SK-N-SH (cell line): ENCODE measurements around the gene SLC9A4. TPM values are rescaled to one million over a fixed set of nuclear protein-coding genes. Genes with fewer than 3 reads are reported as not detected.

Experiments
- CTCF ChIA-PET: fragments of 300-600, 350-600 bp; formaldehyde crosslinking; extraction: SDS; loops from one replicate; lab custom pipeline; 2021; lab: Yijun Ruan, JAX
- POLR2A ChIA-PET: fragments of 350-600 bp; sonication (Branson Sonifier 250); formaldehyde crosslinking; extraction: SDS; loops from one replicate; lab custom pipeline; 2020; ENCODE audit warnings: antibody characterized with exemption, inconsistent platforms; lab: Yijun Ruan, JAX
- DNase-seq: peaks from one replicate; pipeline ENCODE4 v3.0.0; 2012
- H2AFZ ChIP-seq: fragments of 200-600 bp; sonication (generic); 2 replicates; pipeline ENCODE4 v1.8.1; 2016; ENCODE audit warnings: antibody characterized with exemption, mild to moderate bottlenecking, low read depth
- H3F3A ChIP-seq: fragments of 200-600 bp; sonication (generic); replicated peaks from 2 replicates; pipeline ENCODE3; 2016; ENCODE audit warnings: antibody characterized with exemption, mild to moderate bottlenecking; ENCODE audit not compliant: insufficient read depth
- H3K27ac ChIP-seq, 2 experiments: fragments of 200-500 bp in 1 of 2; fragments of 200-600 bp in 1 of 2; sonication (Bioruptor generic) in 1 of 2; sonication (generic), shearing (Covaris generic) in 1 of 2; 2 replicates each; pipeline versions ENCODE4 v1.5.1 to v1.6.1; 2014 to 2016; ENCODE audit warnings: low read depth in 2 of 2, inconsistent platforms in 1 of 2, low read length in 1 of 2, mild to moderate bottlenecking in 1 of 2, mixed read lengths in 1 of 2
- H3K27me3 ChIP-seq: fragments of 200-600 bp; sonication (generic), shearing (Covaris generic); 2 replicates; pipeline ENCODE4 v1.6.1; 2016; ENCODE audit warnings: mixed run types; ENCODE audit not compliant: insufficient read depth
- H3K36me3 ChIP-seq, 2 experiments: fragments of 200-500 bp in 1 of 2; fragments of 200-600 bp in 1 of 2; sonication (Bioruptor generic) in 1 of 2; sonication (generic) in 1 of 2; replicated peaks in 1 of 2; 2 replicates each; pipeline versions ENCODE3 to v1.5.1; 2014 to 2016; ENCODE audit warnings: low read length in 1 of 2, mild to moderate bottlenecking in 1 of 2; ENCODE audit not compliant: insufficient read depth in 2 of 2, control insufficient read depth in 1 of 2
- H3K4me1 ChIP-seq, 2 experiments: fragments of 200-500 bp in 1 of 2; fragments of 200-600 bp in 1 of 2; sonication (Bioruptor generic) in 1 of 2; sonication (generic), shearing (Covaris generic) in 1 of 2; 2 replicates each; pipeline versions ENCODE4 v1.5.1 to v1.6.1; 2014 to 2016; ENCODE audit warnings: low read depth in 1 of 2, low read length in 1 of 2, mixed run types in 1 of 2; ENCODE audit not compliant: insufficient read depth in 2 of 2, control insufficient read depth in 1 of 2
- H3K4me2 ChIP-seq: fragments of 200-600 bp; sonication (generic), shearing (Covaris generic); 2 replicates; pipeline ENCODE4 v1.6.1; 2017; ENCODE audit warnings: mixed run types
- H3K4me3 ChIP-seq, 2 experiments: fragments of 200-500 bp in 1 of 2; fragments of 200-600 bp in 1 of 2; sonication (Bioruptor generic) in 1 of 2; sonication (generic), shearing (Covaris generic) in 1 of 2; 2 replicates each; pipeline versions ENCODE4 v1.5.1 to v1.8.1; 2014 to 2016; ENCODE audit warnings: low read depth in 2 of 2, inconsistent platforms in 1 of 2, low read length in 1 of 2, mild to moderate bottlenecking in 1 of 2, mixed read lengths in 1 of 2, moderate library complexity in 1 of 2
- H3K79me2 ChIP-seq: fragments of 200-600 bp; sonication (generic); 2 replicates; pipeline ENCODE4 v1.8.1; 2017; ENCODE audit warnings: mild to moderate bottlenecking; ENCODE audit not compliant: insufficient read depth
- H3K9ac ChIP-seq: fragments of 200-600 bp; sonication (generic); 2 replicates; pipeline ENCODE4 v1.6.1; 2017; ENCODE audit warnings: mixed run types
- H3K9me2 ChIP-seq: fragments of 200-600 bp; sonication (generic); 2 replicates; pipeline ENCODE4 v1.6.1; 2017; ENCODE audit warnings: mixed run types
- H3K9me3 ChIP-seq: fragments of 200-600 bp; sonication (generic); 2 replicates; pipeline ENCODE4 v1.6.1; 2017; ENCODE audit warnings: mixed run types, mild to moderate bottlenecking, moderate library complexity
- H4K20me1 ChIP-seq: fragments of 200-600 bp; sonication (generic); 2 replicates; pipeline ENCODE4 v1.6.1; 2017; ENCODE audit warnings: mild to moderate bottlenecking, mixed run types; ENCODE audit not compliant: insufficient read depth
- ELF1 ChIP-seq: IDR thresholded peaks from 2 replicates; pipeline ENCODE4 v1.4.0; 2012
- EP300 ChIP-seq, 2 experiments: IDR thresholded peaks; 2 replicates each; pipeline versions ENCODE4 v1.4.0 to v1.6.1; 2012; ENCODE audit warnings: borderline replicate concordance in 1 of 2, low read depth in 1 of 2, low read length in 1 of 2
- FOXJ3 ChIP-seq: sonication (generic); formaldehyde crosslinking; IDR thresholded peaks from 2 replicates; pipeline ENCODE4 v1.5.1; 2020; ENCODE audit warnings: mild to moderate bottlenecking, missing genetic modification reagents
- GABPA ChIP-seq: IDR thresholded peaks from 2 replicates; pipeline ENCODE4 v1.4.0; 2012; ENCODE audit warnings: low read depth, mild to moderate bottlenecking
- MEF2A ChIP-seq: IDR thresholded peaks from 2 replicates; pipeline ENCODE4 v1.4.0; 2012; ENCODE audit warnings: low read depth, borderline replicate concordance
- NRF1 ChIP-seq: IDR thresholded peaks from 2 replicates; pipeline ENCODE4 v1.6.1; 2012; ENCODE audit warnings: low read depth, mild to moderate bottlenecking, low read length
- RXRA ChIP-seq: IDR thresholded peaks from 2 replicates; pipeline ENCODE4 v1.4.0; 2012; ENCODE audit warnings: low read depth, mild to moderate bottlenecking, borderline replicate concordance
- SMC3 ChIP-seq: IDR thresholded peaks from 2 replicates; pipeline ENCODE4 v1.6.1; 2012; ENCODE audit warnings: low read depth, low read length, improper control_type of control experiment
- TEAD4 ChIP-seq: IDR thresholded peaks from 2 replicates; pipeline ENCODE4 v1.4.0; 2012; ENCODE audit warnings: mild to moderate bottlenecking, borderline replicate concordance; ENCODE audit not compliant: insufficient read depth
- YY1 ChIP-seq: IDR thresholded peaks from 2 replicates; pipeline ENCODE4 v1.4.0; 2012; ENCODE audit warnings: low read depth, mild to moderate bottlenecking
- WGBS: methylation state at CpG from one replicate; pipeline ENCODE4 v1.1.6; 2017; ENCODE audit warnings: low lambda C conversion rate; 5-methylcytosine and 5-hydroxymethylcytosine counted together
- polyA plus RNA-seq, 3 experiments: library from polyadenylated mRNA; depleted of rRNA; stranded (reverse); fragments of >200 nt; gene quantifications; 2 replicates each; pipeline ENCODE4 v1.2.3, GENCODE V29; 2012
- TF ChIP-seq, protein P1 (sequence below): fragments of 150-350 bp; IDR thresholded peaks from 2 replicates; pipeline ENCODE4 v1.6.1; 2017; ENCODE audit warnings: antibody characterized with exemption, low read length, low read depth, borderline replicate concordance
- TF ChIP-seq, protein P2 (sequence below): IDR thresholded peaks from 2 replicates; pipeline ENCODE4 v1.4.0; 2012; ENCODE audit warnings: low read depth, borderline replicate concordance
- TF ChIP-seq, protein P3 (sequence below): fragments of 150-350 bp; IDR thresholded peaks from 2 replicates; pipeline ENCODE4 v1.6.1; 2016; ENCODE audit warnings: mild to moderate bottlenecking, low read depth, low read length
- TF ChIP-seq, protein P4 (sequence below): fragments of 200-600 bp; sonication (generic); IDR thresholded peaks from 2 replicates; pipeline ENCODE4 v1.6.1; 2017; ENCODE audit warnings: antibody characterized with exemption, mild to moderate bottlenecking, moderate library complexity

The SLC9A4 gene
- polyA plus RNA-seq, 1 of the 3 experiments (the other 2 are of a cell fraction), result 0.07 TPM

DNA sequence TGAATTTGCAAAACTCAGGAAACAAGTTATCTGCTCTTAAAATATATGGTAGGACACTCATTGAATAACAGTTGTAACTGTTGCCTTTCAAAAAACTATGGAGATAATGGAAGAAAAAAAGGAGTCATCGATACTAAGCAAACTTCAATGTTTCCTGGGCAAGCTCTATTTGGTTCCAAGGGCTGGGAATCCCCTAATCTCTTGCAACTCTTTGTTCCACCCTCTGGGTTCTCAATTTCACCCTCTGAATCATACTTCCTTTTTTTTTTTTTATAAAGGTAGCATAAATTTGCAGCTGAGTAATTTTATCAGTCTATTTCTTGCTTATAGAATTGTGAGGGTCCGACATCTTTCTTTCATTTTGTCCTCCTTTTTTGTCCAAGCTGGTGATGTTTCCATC, 36.7 kb downstream of the SLC9A4 start:
- Histone ChIP-seq H3K27ac (no peak overlapping the region), H3K79me2 (no peaks in the 10 kb centered on the region)
- no peak for DNase-seq

DNA sequence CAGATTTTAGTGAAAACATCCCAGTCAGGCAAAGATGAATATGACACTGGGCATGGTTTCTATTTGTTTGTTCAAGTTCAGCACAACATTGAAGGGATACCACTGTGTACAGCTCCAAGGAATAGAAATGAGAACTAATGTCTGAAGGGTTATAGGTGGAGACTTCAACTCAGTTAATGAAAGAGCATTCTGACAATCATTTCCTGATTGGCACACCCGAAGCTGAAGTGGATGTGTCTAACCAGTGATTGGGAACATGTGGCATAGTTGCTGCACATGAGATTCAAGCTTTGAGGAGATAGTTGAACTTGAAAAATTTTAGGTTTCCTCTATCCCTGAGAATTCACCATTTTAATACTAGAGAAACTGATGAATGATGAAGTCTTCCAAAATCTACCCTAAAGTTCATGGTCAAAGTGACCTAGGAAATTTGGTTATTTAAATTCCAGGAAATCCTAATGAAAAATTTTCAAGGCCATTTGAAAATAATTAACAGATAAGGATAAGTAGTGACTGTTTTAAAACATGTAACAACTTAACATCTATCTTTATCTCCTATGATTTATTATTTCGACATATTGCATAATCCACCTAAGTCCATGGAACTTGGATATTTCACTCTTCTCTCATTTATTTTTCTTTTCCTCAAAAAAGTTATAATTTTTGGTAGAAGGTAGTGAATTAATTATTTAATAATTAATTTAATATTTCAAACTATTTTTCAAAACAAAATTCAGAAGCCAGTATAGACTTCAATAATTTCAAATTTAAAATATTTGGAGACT, 38.0 kb downstream of the SLC9A4 start:
- no peak overlapping the region for H3K9ac ChIP-seq
- CTCF ChIA-PET, result no interaction called here
- POLR2A ChIA-PET, result no interaction called here
- H3K79me2 ChIP-seq, result no peaks in the 10 kb centered on the region
- 41% methylated on average over 2 of the region's 2 CpGs for WGBS
- H3K4me2 ChIP-seq, result no peak overlapping the region
- no peaks in the 10 kb centered on the region for H3K36me3 ChIP-seq
- no peaks in the 10 kb centered on the region for H3K27me3 ChIP-seq
- TF ChIP-seq NRF1 (no peak), FOXJ3 (CRISPR knock-in tag) (no peak), GABPA (no peak), TEAD4 (no peak), YY1 (no peak), RXRA (no peak)
- TF ChIP-seq, protein P1, sequence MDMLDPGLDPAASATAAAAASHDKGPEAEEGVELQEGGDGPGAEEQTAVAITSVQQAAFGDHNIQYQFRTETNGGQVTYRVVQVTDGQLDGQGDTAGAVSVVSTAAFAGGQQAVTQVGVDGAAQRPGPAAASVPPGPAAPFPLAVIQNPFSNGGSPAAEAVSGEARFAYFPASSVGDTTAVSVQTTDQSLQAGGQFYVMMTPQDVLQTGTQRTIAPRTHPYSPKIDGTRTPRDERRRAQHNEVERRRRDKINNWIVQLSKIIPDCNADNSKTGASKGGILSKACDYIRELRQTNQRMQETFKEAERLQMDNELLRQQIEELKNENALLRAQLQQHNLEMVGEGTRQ, result no peak
- TF ChIP-seq, protein P2, sequence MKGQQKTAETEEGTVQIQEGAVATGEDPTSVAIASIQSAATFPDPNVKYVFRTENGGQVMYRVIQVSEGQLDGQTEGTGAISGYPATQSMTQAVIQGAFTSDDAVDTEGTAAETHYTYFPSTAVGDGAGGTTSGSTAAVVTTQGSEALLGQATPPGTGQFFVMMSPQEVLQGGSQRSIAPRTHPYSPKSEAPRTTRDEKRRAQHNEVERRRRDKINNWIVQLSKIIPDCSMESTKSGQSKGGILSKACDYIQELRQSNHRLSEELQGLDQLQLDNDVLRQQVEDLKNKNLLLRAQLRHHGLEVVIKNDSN, result no peak
- TF ChIP-seq, protein P3, sequence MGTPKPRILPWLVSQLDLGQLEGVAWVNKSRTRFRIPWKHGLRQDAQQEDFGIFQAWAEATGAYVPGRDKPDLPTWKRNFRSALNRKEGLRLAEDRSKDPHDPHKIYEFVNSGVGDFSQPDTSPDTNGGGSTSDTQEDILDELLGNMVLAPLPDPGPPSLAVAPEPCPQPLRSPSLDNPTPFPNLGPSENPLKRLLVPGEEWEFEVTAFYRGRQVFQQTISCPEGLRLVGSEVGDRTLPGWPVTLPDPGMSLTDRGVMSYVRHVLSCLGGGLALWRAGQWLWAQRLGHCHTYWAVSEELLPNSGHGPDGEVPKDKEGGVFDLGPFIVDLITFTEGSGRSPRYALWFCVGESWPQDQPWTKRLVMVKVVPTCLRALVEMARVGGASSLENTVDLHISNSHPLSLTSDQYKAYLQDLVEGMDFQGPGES, result no peak
- H2AFZ ChIP-seq, result no peak overlapping the region
- H3K9me3 ChIP-seq, result no peaks in the 10 kb centered on the region
- H3K4me3 ChIP-seq, result no peak overlapping the region
- H3F3A ChIP-seq, result peaks cover 16% of the 10 kb centered on the region
- H4K20me1 ChIP-seq, result no peaks in the 10 kb centered on the region
- H3K27ac ChIP-seq, result no peak overlapping the region
- peaks cover 0 to 16% of the 10 kb centered on the region in 2 experiments; a peak in 1 of 4 replicates for H3K4me1 ChIP-seq
- DNase-seq, result no peak
- H3K9me2 ChIP-seq, result no peaks in the 10 kb centered on the region

More for the DNA sequence above, 36.7 kb downstream of the SLC9A4 start:
- POLR2A ChIA-PET, result no interaction called here
- Histone ChIP-seq H3K4me1 (peaks cover 0 to 13% of the 10 kb centered on the region in 2 experiments; a peak in 1 of 4 replicates), H3K36me3 (no peaks in the 10 kb centered on the region), H2AFZ (no peak overlapping the region), H4K20me1 (no peaks in the 10 kb centered on the region), H3K9me3 (no peaks in the 10 kb centered on the region), H3K9ac (no peak overlapping the region), H3K27me3 (no peaks in the 10 kb centered on the region), H3K4me2 (no peak overlapping the region), H3F3A (peaks cover 15% of the 10 kb centered on the region), H3K4me3 (no peak overlapping the region), H3K9me2 (no peaks in the 10 kb centered on the region)
- WGBS, result 15% methylated on average over 2 of the region's 2 CpGs
- no peak for TF ChIP-seq FOXJ3 (CRISPR knock-in tag)
- no peak for TF ChIP-seq ELF1
- no peak for TF ChIP-seq RXRA
- TF ChIP-seq MEF2A, result no peak
- no peak for TF ChIP-seq SMC3
- no peak for TF ChIP-seq YY1
- TF ChIP-seq, protein P4, sequence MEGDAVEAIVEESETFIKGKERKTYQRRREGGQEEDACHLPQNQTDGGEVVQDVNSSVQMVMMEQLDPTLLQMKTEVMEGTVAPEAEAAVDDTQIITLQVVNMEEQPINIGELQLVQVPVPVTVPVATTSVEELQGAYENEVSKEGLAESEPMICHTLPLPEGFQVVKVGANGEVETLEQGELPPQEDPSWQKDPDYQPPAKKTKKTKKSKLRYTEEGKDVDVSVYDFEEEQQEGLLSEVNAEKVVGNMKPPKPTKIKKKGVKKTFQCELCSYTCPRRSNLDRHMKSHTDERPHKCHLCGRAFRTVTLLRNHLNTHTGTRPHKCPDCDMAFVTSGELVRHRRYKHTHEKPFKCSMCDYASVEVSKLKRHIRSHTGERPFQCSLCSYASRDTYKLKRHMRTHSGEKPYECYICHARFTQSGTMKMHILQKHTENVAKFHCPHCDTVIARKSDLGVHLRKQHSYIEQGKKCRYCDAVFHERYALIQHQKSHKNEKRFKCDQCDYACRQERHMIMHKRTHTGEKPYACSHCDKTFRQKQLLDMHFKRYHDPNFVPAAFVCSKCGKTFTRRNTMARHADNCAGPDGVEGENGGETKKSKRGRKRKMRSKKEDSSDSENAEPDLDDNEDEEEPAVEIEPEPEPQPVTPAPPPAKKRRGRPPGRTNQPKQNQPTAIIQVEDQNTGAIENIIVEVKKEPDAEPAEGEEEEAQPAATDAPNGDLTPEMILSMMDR, result no peak
- no peak for TF ChIP-seq TEAD4
- no peak for TF ChIP-seq EP300 (IDR thresholded peaks at IDR 0.05; ENCODE audit: borderline replicate concordance in 1 of 2, low read depth in 1 of 2, low read length in 1 of 2)
- CTCF ChIA-PET, result interaction anchor here (0.6 kb wide), 1 partner anchor 618 kb away, joined by 3 read pairs; no protein-coding TSS in a partner anchor
